Hepatocyte (in vitro differentiated cells): Measurements from ENCODE around the gene MTURN. TPM values are rescaled to one million over a fixed set of nuclear protein-coding genes. Genes with fewer than 3 reads are reported as not detected.

Source experiments
- DNase-seq: peaks from one replicate; pipeline ENCODE4 v3.0.0-alpha.2; 2016; ENCODE audit warnings: low spot score
- H2AFZ ChIP-seq: fragments of 200-600 bp; sonication (generic); 2 replicates; pipeline ENCODE4 v1.6.0; 2016; ENCODE audit warnings: antibody characterized with exemption, mild to moderate bottlenecking
- H3K27ac ChIP-seq: fragments of 200-600 bp; sonication (generic); 2 replicates; pipeline ENCODE4 v1.5.1; 2016; ENCODE audit warnings: mild to moderate bottlenecking
- H3K27me3 ChIP-seq: fragments of 200-600 bp; sonication (generic); 2 replicates; pipeline ENCODE4 v1.6.1; 2016
- H3K36me3 ChIP-seq: fragments of 200-600 bp; sonication (generic); replicated peaks from 2 replicates; pipeline ENCODE4 v1.5.1; 2016; ENCODE audit warnings: low read depth; ENCODE audit not compliant: insufficient read depth
- H3K4me1 ChIP-seq: fragments of 200-600 bp; sonication (generic); 2 replicates; pipeline ENCODE4 v1.5.1; 2016; ENCODE audit warnings: mild to moderate bottlenecking, moderate library complexity; ENCODE audit not compliant: insufficient read depth
- H3K4me2 ChIP-seq: fragments of 200-600 bp; sonication (generic); 2 replicates; pipeline ENCODE4 v1.6.0; 2016
- H3K4me3 ChIP-seq: fragments of 200-600 bp; sonication (generic); 2 replicates; pipeline ENCODE4 v1.5.1; 2016; ENCODE audit warnings: mild to moderate bottlenecking
- H3K79me2 ChIP-seq: fragments of 200-600 bp; sonication (generic); 2 replicates; pipeline ENCODE4 v1.6.0; 2017; ENCODE audit warnings: mild to moderate bottlenecking
- H3K9me2 ChIP-seq: fragments of 200-600 bp; sonication (generic); replicated peaks from 2 replicates; pipeline ENCODE4 v1.6.0; 2017; ENCODE audit warnings: mild to moderate bottlenecking; ENCODE audit not compliant: insufficient read depth
- H3K9me3 ChIP-seq: fragments of 200-600 bp; sonication (generic); 2 replicates; pipeline ENCODE4 v1.5.1; 2016; ENCODE audit warnings: low read depth, mild to moderate bottlenecking
- H4K20me1 ChIP-seq: fragments of 200-600 bp; sonication (generic); 2 replicates; pipeline ENCODE4 v1.6.0; 2016; ENCODE audit warnings: mild to moderate bottlenecking; ENCODE audit not compliant: insufficient read depth, poor library complexity, severe bottlenecking
- CTCF ChIP-seq: fragments of 200-600 bp; sonication (generic); IDR thresholded peaks from 2 replicates; pipeline ENCODE4 v1.5.1; 2016; ENCODE audit warnings: antibody characterized with exemption, mild to moderate bottlenecking; ENCODE audit not compliant: poor library complexity
- EZH2 ChIP-seq: fragments of 200-600 bp; sonication (generic); IDR thresholded peaks from 2 replicates; pipeline ENCODE4 v1.6.1; 2016; ENCODE audit warnings: antibody characterized with exemption, mild to moderate bottlenecking, borderline replicate concordance
- EZH2phosphoT487 ChIP-seq: fragments of 200-600 bp; sonication (generic); IDR thresholded peaks from one replicate; pipeline ENCODE4 v1.6.1; 2018; ENCODE audit warnings: antibody characterized with exemption, mild to moderate bottlenecking, low read depth, moderate library complexity; ENCODE audit not compliant: unreplicated experiment, severe bottlenecking
- WGBS: methylation state at CpG from one replicate; pipeline ENCODE4 v1.1.6; 2016; ENCODE audit warnings: low lambda C conversion rate; ENCODE audit errors: missing lambda C conversion rate; 5-methylcytosine and 5-hydroxymethylcytosine counted together
- polyA plus RNA-seq: library from polyadenylated mRNA; unstranded; fragments of >200 nt; fragmentation: Nextera tagmentation; extraction: Ambion mirVana; gene quantifications from 2 replicates; pipeline ENCODE4 v1.2.1, GENCODE V29; 2016
- total RNA-seq: library from RNA; depleted of rRNA; stranded (reverse); fragments of >200 nt; gene quantifications from 2 replicates; pipeline ENCODE4 v1.2.3, GENCODE V29; 2014

MTURN gene
- total and polyA plus RNA-seq, 2 experiments from 2014 or later, result 4.5 to 14.5 TPM

GRCh38 chr7:30181736-30182522 lies 47.1 kb downstream of the MTURN start:
- Histone ChIP-seq H3K36me3 (no peaks in the 10 kb centered on the region), H3K27me3 (no peaks in the 10 kb centered on the region), H3K79me2 (no peaks in the 10 kb centered on the region), H4K20me1 (no peaks in the 10 kb centered on the region), H3K4me3 (no peak overlapping the region), H2AFZ (no peak overlapping the region), H3K9me2 (no peaks in the 10 kb centered on the region), H3K4me2 (no peak overlapping the region), H3K27ac (no peak overlapping the region), H3K4me1 (no peaks in the 10 kb centered on the region), H3K9me3 (no peaks in the 10 kb centered on the region)
- TF ChIP-seq EZH2, result no peak
- TF ChIP-seq EZH2phosphoT487, result no peak
- TF ChIP-seq CTCF, result no peak
- DNase-seq, result no peak
- WGBS, result 93% methylated on average over 7 of the region's 7 CpGs

GRCh38 chr7:30182814-30183213 lies 48.0 kb downstream of the MTURN start:
- Histone ChIP-seq H3K27me3 (no peaks in the 10 kb centered on the region), H3K4me3 (no peak overlapping the region), H3K27ac (no peak overlapping the region), H4K20me1 (no peaks in the 10 kb centered on the region), H3K4me1 (no peaks in the 10 kb centered on the region), H2AFZ (no peak overlapping the region), H3K79me2 (no peaks in the 10 kb centered on the region), H3K9me2 (no peaks in the 10 kb centered on the region), H3K9me3 (no peaks in the 10 kb centered on the region), H3K4me2 (no peak overlapping the region), H3K36me3 (no peaks in the 10 kb centered on the region)
- WGBS, result 93% methylated on average over 2 of the region's 2 CpGs
- DNase-seq, result no peak
- TF ChIP-seq EZH2phosphoT487 (no peak), CTCF (no peak), EZH2 (no peak)

- H4K20me1 ChIP-seq, result no peaks in the 10 kb centered on the region
- H3K4me2 ChIP-seq, result no peak overlapping the region
- no peak overlapping the region for H3K27ac ChIP-seq
- 85% methylated on average over 4 of the region's 4 CpGs for WGBS
- H3K4me1 ChIP-seq, result no peaks in the 10 kb centered on the region
- no peaks in the 10 kb centered on the region for H3K9me2 ChIP-seq
- TF ChIP-seq EZH2phosphoT487, result no peak
- no peak for TF ChIP-seq EZH2
- TF ChIP-seq CTCF, result no peak
- H3K27me3 ChIP-seq, result no peaks in the 10 kb centered on the region
- H3K9me3 ChIP-seq, result no peaks in the 10 kb centered on the region
- H3K4me3 ChIP-seq, result no peak overlapping the region
- H2AFZ ChIP-seq, result no peak overlapping the region
- H3K79me2 ChIP-seq, result no peaks in the 10 kb centered on the region
- no peak for DNase-seq
- H3K36me3 ChIP-seq, result no peaks in the 10 kb centered on the region
Measured at GRCh38 chr7:30183749-30184369, 49.1 kb downstream of the MTURN start.
